OCI-LY1 (cell line): ENCODE measurements around the gene WNT9A.

Source experiments
- H2AFZ ChIP-seq: fragments of 200-600 bp; sonication (generic), shearing (Covaris generic); 2 replicates; pipeline ENCODE4 v1.6.0; 2014; ENCODE audit warnings: antibody characterized with exemption, mild to moderate bottlenecking, low read length
- H3F3A ChIP-seq: fragments of 200-600 bp; sonication (generic), shearing (Covaris generic); 2 replicates; pipeline ENCODE4 v1.6.0; 2014; ENCODE audit warnings: mild to moderate bottlenecking, antibody characterized with exemption, low read length, moderate library complexity; ENCODE audit not compliant: insufficient read depth
- H3K27ac ChIP-seq: fragments of 200-600 bp; sonication (generic); 2 replicates; pipeline ENCODE4 v1.5.1; 2014; ENCODE audit warnings: low read length, mixed run types, mild to moderate bottlenecking, low read depth; ENCODE audit not compliant: poor library complexity, severe bottlenecking
- H3K27me3 ChIP-seq: fragments of 200-600 bp; sonication (generic); 2 replicates; pipeline ENCODE4 v1.6.0; 2014; ENCODE audit warnings: antibody characterized with exemption, mild to moderate bottlenecking, low read length, moderate library complexity; ENCODE audit not compliant: insufficient read depth
- H3K36me3 ChIP-seq: fragments of 200-600 bp; sonication (generic); 2 replicates; pipeline ENCODE4 v1.6.1; 2014; ENCODE audit warnings: mild to moderate bottlenecking, antibody characterized with exemption, low read length, moderate library complexity, mixed read lengths; ENCODE audit not compliant: insufficient read depth
- H3K4me1 ChIP-seq: fragments of 200-600 bp; sonication (generic); 2 replicates; pipeline ENCODE4 v1.5.1; 2014; ENCODE audit warnings: mild to moderate bottlenecking, low read length, moderate library complexity; ENCODE audit not compliant: insufficient read depth, severe bottlenecking
- H3K4me2 ChIP-seq: fragments of 200-600 bp; sonication (generic), shearing (Covaris generic); 2 replicates; pipeline ENCODE4 v1.6.1; 2014; ENCODE audit warnings: low read length
- H3K4me3 ChIP-seq: fragments of 200-600 bp; sonication (generic); 2 replicates; pipeline ENCODE4 v1.5.1; 2014; ENCODE audit warnings: low read length, low read depth, mild to moderate bottlenecking, mixed read lengths; ENCODE audit not compliant: poor library complexity, severe bottlenecking
- H3K79me2 ChIP-seq: fragments of 200-600 bp; shearing (Covaris generic); 2 replicates; pipeline ENCODE4 v1.6.1; 2016; ENCODE audit warnings: mixed run types, low read length, mixed read lengths; ENCODE audit not compliant: insufficient read depth
- H3K9ac ChIP-seq: fragments of 200-600 bp; sonication (generic), shearing (Covaris generic); 2 replicates; pipeline ENCODE4 v1.6.1; 2014; ENCODE audit warnings: mild to moderate bottlenecking, low read length, mixed read lengths
- H3K9me2 ChIP-seq: fragments of 200-600 bp; sonication (generic), shearing (Covaris generic); 2 replicates; pipeline ENCODE4 v1.6.1; 2014; ENCODE audit warnings: low read depth, mild to moderate bottlenecking, low read length, mixed read lengths
- H3K9me3 ChIP-seq: fragments of 200-600 bp; shearing (Covaris generic); 2 replicates; pipeline ENCODE4 v1.6.1; 2014; ENCODE audit warnings: low read length, mixed read lengths
- H4K20me1 ChIP-seq: fragments of 200-600 bp; sonication (generic), shearing (Covaris generic); 2 replicates; pipeline ENCODE4 v1.6.0; 2016; ENCODE audit warnings: mild to moderate bottlenecking, low read length; ENCODE audit not compliant: insufficient read depth
- EZH2 ChIP-seq: fragments of 200-600 bp; sonication (generic), shearing (Covaris generic); IDR thresholded peaks from 2 replicates; pipeline ENCODE4 v1.8.0; 2017; ENCODE audit warnings: borderline replicate concordance, mixed run types, mild to moderate bottlenecking, antibody characterized with exemption, low read length, moderate library complexity, mixed read lengths
- TF ChIP-seq, protein P1 (sequence below): fragments of 200-600 bp; sonication (generic), shearing (Covaris generic); IDR thresholded peaks from 2 replicates; pipeline ENCODE4 v1.5.1; 2017; ENCODE audit warnings: mild to moderate bottlenecking, antibody characterized with exemption, low read length, moderate library complexity, mixed read lengths

WNT9A gene

DNA sequence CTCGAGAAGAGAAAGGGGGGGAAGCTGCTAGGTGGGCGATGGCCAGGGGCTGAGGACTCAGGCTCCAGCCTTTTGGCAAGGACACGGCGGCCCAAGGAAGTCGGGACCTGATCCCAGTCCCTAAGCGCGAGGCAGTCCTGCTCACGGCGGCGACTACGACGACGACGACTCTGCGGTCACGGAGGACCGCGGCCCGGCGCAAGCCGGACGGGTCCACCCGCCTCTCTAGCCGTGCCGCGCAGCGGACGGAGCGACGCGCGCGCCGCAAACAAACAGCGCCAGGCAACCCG is 401 bp downstream of the WNT9A start:
- no peaks in the 10 kb centered on the region for H3K9me2 ChIP-seq
- H3K79me2 ChIP-seq = no peaks in the 10 kb centered on the region
- no peaks in the 10 kb centered on the region for H3F3A ChIP-seq
- H3K27me3 ChIP-seq = peaks cover 6% of the 10 kb centered on the region; the same call in 1 of the 2 replicates
- H3K9ac ChIP-seq = no peak overlapping the region
- H3K27ac ChIP-seq = no peak overlapping the region
- no peaks in the 10 kb centered on the region for H4K20me1 ChIP-seq
- no peak overlapping the region for H3K4me3 ChIP-seq
- H2AFZ ChIP-seq = no peak overlapping the region
- H3K4me2 ChIP-seq = no peak overlapping the region
- no peaks in the 10 kb centered on the region for H3K9me3 ChIP-seq
- H3K36me3 ChIP-seq = no peaks in the 10 kb centered on the region
- no peaks in the 10 kb centered on the region for H3K4me1 ChIP-seq
- TF ChIP-seq EZH2 = no peak

DNA sequence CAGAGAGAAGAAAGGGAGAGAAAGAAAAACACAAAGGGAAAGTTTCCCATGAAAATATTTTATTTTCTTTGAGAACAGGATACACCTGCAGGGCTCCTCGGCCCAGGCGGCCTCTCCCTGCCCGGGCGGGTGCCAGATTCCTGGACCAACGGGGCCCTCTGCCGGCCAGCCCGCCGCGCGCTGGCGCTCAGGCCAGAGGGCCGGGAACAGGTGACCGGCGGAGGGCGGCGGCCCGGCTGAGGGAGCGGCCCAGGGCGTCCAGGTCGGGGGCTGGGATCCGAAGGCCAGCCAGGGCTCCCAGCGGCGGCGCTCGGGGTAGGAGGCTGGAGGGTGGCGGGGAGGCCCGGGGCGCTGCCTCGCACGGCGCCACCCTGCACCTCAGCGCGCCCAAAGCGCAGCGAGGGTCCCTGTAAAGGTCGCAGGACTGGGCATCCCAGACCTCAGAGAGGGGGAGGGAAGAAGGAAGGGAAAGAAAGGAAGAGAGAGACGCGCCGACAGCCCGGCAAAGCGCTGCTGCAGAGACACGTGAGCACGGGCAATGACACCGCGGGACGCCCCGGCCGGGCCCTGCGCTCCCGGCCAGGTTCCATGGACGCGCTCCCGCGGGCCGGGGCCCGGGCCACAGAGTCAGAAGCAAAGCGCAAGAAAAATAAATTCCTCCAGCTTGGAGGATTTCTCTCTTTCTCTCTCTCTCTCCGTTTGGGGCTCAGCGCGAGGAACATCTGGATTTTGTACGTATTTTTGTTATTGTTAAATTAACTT is 927 bp downstream of the WNT9A start:
- Histone ChIP-seq H2AFZ (no peak overlapping the region), H3K4me3 (no peak overlapping the region), H3K27ac (no peak overlapping the region)

DNA sequence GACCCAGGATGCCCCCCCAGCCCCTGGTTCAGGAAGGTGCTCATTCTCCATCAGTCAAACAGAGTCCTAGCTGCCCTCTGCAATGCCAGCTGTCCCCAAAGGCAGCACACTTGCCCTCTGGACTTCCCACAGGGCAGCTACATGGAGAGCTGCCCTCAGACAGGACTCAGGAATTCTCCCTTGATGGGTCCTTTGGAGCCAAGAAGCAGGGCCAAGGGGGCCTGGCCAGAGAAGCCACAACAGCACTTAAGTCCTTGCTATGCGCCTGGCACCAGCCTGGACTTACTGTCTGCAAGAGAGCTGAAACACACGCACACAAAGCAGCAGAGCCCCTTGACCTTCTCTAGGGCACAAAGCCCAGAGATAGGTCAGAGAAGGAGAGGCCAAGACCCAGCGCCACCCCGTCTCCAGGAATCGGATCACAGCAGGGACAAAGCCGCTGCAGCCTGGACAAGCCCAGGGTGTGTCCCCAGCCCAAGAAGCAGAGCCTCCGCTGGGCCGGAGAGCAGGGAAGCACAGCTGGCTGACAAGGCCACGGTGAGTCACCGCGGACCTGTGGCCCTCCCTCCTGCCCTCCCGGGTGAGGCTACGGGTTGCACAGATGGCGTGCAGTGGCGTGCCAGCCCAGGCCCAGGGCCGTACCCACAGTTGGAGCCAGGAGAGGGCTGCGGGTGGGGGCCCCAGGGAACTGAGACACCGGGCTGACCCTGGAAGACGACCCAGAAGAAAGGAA is 1.7 kb downstream of the WNT9A start:
- Histone ChIP-seq H3K9me3 (no peaks in the 10 kb centered on the region), H3K9ac (no peak overlapping the region), H2AFZ (no peak overlapping the region), H3F3A (no peaks in the 10 kb centered on the region), H3K27me3 (no peaks in the 10 kb centered on the region; the same call in 1 of the 2 replicates), H3K79me2 (no peaks in the 10 kb centered on the region), H3K4me1 (no peaks in the 10 kb centered on the region), H4K20me1 (no peaks in the 10 kb centered on the region), H3K36me3 (no peaks in the 10 kb centered on the region), H3K9me2 (no peaks in the 10 kb centered on the region), H3K4me2 (no peak overlapping the region), H3K27ac (no peak overlapping the region), H3K4me3 (no peak overlapping the region)
- TF ChIP-seq EZH2 = no peak
- TF ChIP-seq, protein P1, sequence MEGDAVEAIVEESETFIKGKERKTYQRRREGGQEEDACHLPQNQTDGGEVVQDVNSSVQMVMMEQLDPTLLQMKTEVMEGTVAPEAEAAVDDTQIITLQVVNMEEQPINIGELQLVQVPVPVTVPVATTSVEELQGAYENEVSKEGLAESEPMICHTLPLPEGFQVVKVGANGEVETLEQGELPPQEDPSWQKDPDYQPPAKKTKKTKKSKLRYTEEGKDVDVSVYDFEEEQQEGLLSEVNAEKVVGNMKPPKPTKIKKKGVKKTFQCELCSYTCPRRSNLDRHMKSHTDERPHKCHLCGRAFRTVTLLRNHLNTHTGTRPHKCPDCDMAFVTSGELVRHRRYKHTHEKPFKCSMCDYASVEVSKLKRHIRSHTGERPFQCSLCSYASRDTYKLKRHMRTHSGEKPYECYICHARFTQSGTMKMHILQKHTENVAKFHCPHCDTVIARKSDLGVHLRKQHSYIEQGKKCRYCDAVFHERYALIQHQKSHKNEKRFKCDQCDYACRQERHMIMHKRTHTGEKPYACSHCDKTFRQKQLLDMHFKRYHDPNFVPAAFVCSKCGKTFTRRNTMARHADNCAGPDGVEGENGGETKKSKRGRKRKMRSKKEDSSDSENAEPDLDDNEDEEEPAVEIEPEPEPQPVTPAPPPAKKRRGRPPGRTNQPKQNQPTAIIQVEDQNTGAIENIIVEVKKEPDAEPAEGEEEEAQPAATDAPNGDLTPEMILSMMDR = no peak

More for the DNA sequence above, 927 bp downstream of the WNT9A start:
- Histone ChIP-seq H3K27me3 (peaks cover under 1% of the 10 kb centered on the region; the same call in 1 of the 2 replicates), H3K4me2 (no peak overlapping the region), H3K4me1 (no peaks in the 10 kb centered on the region), H3K9ac (no peak overlapping the region), H3K9me3 (no peaks in the 10 kb centered on the region), H4K20me1 (no peaks in the 10 kb centered on the region), H3K9me2 (no peaks in the 10 kb centered on the region), H3F3A (no peaks in the 10 kb centered on the region), H3K36me3 (no peaks in the 10 kb centered on the region), H3K79me2 (no peaks in the 10 kb centered on the region)
- no peak for TF ChIP-seq EZH2
- TF ChIP-seq, protein P1 = peak; percentile 51
